GM12878 (cell line): ENCODE data around the gene MYLK3. TPM values are rescaled to one million over a fixed set of nuclear protein-coding genes. Genes with fewer than 3 reads are reported as not detected.

ENCODE experiments used
- BCLAF1 ChIP-seq: fragments of 450-650 bp; IDR thresholded peaks from 2 replicates; pipeline ENCODE4 v1.6.1; 2017; ENCODE audit warnings: antibody characterized with exemption, mild to moderate bottlenecking, moderate library complexity
- CTCF ChIP-seq, 3 experiments: IDR thresholded peaks in 2 of 3; conservative IDR thresholded peaks in 1 of 3; 2 replicates each; pipeline ENCODE4 v1.5.1; 2011; ENCODE audit warnings: low read depth in 3 of 3, low read length in 3 of 3, mild to moderate bottlenecking in 3 of 3, control low read depth in 2 of 3, moderate library complexity in 2 of 3, inconsistent platforms in 1 of 3, mixed read lengths in 1 of 3; ENCODE audit not compliant: control insufficient read depth in 2 of 3, insufficient read depth in 1 of 3; ENCODE audit errors: extremely low read depth in 1 of 3
- CUX1 ChIP-seq: IDR thresholded peaks from 2 replicates; pipeline ENCODE4 v1.6.1; 2012; ENCODE audit warnings: improper control_type of control experiment, low read depth, low read length; ENCODE audit not compliant: insufficient replicate concordance
- HDAC6 ChIP-seq: fragments of 200-600 bp; sonication (generic); IDR thresholded peaks from one replicate; pipeline ENCODE4 v1.8.0; 2017; ENCODE audit warnings: antibody characterized with exemption; ENCODE audit not compliant: unreplicated experiment
- HDGF ChIP-seq: fragments of 450-650 bp; IDR thresholded peaks from 2 replicates; pipeline ENCODE4 v1.6.1; 2016; ENCODE audit warnings: antibody characterized with exemption
- MTA2 ChIP-seq: fragments of 450-650 bp; IDR thresholded peaks from 2 replicates; pipeline ENCODE4 v1.6.1; 2016; ENCODE audit warnings: low read depth, mild to moderate bottlenecking, moderate library complexity
- MYC ChIP-seq: IDR thresholded peaks from 2 replicates; pipeline ENCODE4 v1.6.1; 2011; ENCODE audit warnings: mild to moderate bottlenecking, low read length, moderate library complexity, inconsistent platforms; ENCODE audit not compliant: insufficient read depth, insufficient replicate concordance, insufficient read length, severe bottlenecking
- PAX8 ChIP-seq: fragments of 450-650 bp; IDR thresholded peaks from 2 replicates; pipeline ENCODE4 v1.6.1; 2017; ENCODE audit warnings: mild to moderate bottlenecking, moderate library complexity
- POLR2A ChIP-seq: IDR thresholded peaks from 2 replicates; pipeline ENCODE4 v1.6.1; 2011; ENCODE audit warnings: low read depth, mild to moderate bottlenecking, low read length
- POLR2AphosphoS2 ChIP-seq: IDR thresholded peaks from 2 replicates; pipeline ENCODE4 v1.6.1; 2011; ENCODE audit warnings: low read depth, mild to moderate bottlenecking, low read length, improper control_type of control experiment, moderate library complexity
- RB1 ChIP-seq: fragments of 450-650 bp; formaldehyde crosslinking; IDR thresholded peaks from 2 replicates; pipeline ENCODE4 v1.6.1; 2017; ENCODE audit warnings: mild to moderate bottlenecking, borderline replicate concordance
- REST ChIP-seq: IDR thresholded peaks from 2 replicates; pipeline ENCODE4 v1.6.1; 2012; ENCODE audit warnings: mild to moderate bottlenecking, low read depth, low read length
- RUNX3 ChIP-seq: IDR thresholded peaks from 2 replicates; pipeline ENCODE4 v1.6.1; 2012; ENCODE audit warnings: low read length, inconsistent platforms
- SMC3 ChIP-seq: IDR thresholded peaks from 2 replicates; pipeline ENCODE4 v1.6.1; 2011; ENCODE audit warnings: low read length, improper control_type of control experiment, borderline replicate concordance
- SUZ12 ChIP-seq: fragments of 200-600 bp; sonication (generic); IDR thresholded peaks from one replicate; pipeline ENCODE4 v1.6.1; 2018; ENCODE audit warnings: antibody characterized with exemption, mild to moderate bottlenecking; ENCODE audit not compliant: unreplicated experiment
- TCF3 ChIP-seq: IDR thresholded peaks from 2 replicates; pipeline ENCODE4 v1.6.1; 2012; ENCODE audit warnings: low read depth, mild to moderate bottlenecking, low read length, borderline replicate concordance; ENCODE audit not compliant: insufficient read depth
- YY1 ChIP-seq: IDR thresholded peaks from 2 replicates; pipeline ENCODE4 v1.6.1; 2011; ENCODE audit warnings: low read depth, mild to moderate bottlenecking, low read length
- polyA plus RNA-seq, 11 experiments: library from polyadenylated mRNA; depleted of rRNA in 4 of 11; unstranded in 6 of 11; stranded (reverse) in 5 of 11; fragments of >200 nt; fragmentation: Nextera tagmentation in 4 of 11; fragmentation: Illumina TruSeq in 1 of 11; extraction: Ambion mirVana in 4 of 11; extraction: Trizol in 1 of 11; gene quantifications; 1 replicate in 1 of 11; 2 replicates in 10 of 11; pipeline versions ENCODE4 v1.2.1 to v1.2.3, GENCODE V29; 2011 to 2016; ENCODE audit warnings: inconsistent platforms in 2 of 11, missing spikeins in 2 of 11, low read depth in 1 of 11
- total RNA-seq, 4 experiments: library from RNA; depleted of rRNA in 3 of 4; stranded (reverse); fragments of >200 nt in 3 of 4; fragmentation: Illumina TruSeq in 1 of 4; extraction: Trizol in 1 of 4; gene quantifications; 2 replicates each; pipeline versions ENCODE4 v1.2.1 to v1.2.3, GENCODE V29; 2013 to 2021

The MYLK3 gene
- total and polyA plus RNA-seq, 10 of the 15 experiments (the other 5 are each of a cell fraction or from before 2014, with no cell fraction given): 0.02 to 0.46 (median 0.17) TPM

GRCh38 chr16:46688101-46688653, 60.0 kb downstream of the MYLK3 start (continued):
- TF ChIP-seq CUX1: no peak
- no peak for TF ChIP-seq HDGF
- TF ChIP-seq SMC3: no peak
- no peak for TF ChIP-seq REST
- no peak for TF ChIP-seq PAX8
- TF ChIP-seq MTA2: no peak
- no peak for TF ChIP-seq RB1
- no peak for TF ChIP-seq SUZ12
- peak in 1 of 3 experiments; percentile 38; a peak in 1 of 6 replicates for TF ChIP-seq CTCF (IDR thresholded peaks at IDR 0.05 in 2 of 3, conservative IDR thresholded peaks at IDR 0.05 in 1 of 3; ENCODE audit: control insufficient read depth in 2 of 3, extremely low read depth in 1 of 3, insufficient read depth in 1 of 3, low read depth in 3 of 3, low read length in 3 of 3)
- no peak for TF ChIP-seq HDAC6
- no peak for TF ChIP-seq POLR2AphosphoS2
- TF ChIP-seq TCF3: no peak
- no peak for TF ChIP-seq BCLAF1
- TF ChIP-seq YY1: no peak
- no peak for TF ChIP-seq RUNX3
- TF ChIP-seq MYC: no peak
- no peak for TF ChIP-seq POLR2A
